ENCODE measurements around the gene ALKBH2.

The ALKBH2 gene

DNA sequence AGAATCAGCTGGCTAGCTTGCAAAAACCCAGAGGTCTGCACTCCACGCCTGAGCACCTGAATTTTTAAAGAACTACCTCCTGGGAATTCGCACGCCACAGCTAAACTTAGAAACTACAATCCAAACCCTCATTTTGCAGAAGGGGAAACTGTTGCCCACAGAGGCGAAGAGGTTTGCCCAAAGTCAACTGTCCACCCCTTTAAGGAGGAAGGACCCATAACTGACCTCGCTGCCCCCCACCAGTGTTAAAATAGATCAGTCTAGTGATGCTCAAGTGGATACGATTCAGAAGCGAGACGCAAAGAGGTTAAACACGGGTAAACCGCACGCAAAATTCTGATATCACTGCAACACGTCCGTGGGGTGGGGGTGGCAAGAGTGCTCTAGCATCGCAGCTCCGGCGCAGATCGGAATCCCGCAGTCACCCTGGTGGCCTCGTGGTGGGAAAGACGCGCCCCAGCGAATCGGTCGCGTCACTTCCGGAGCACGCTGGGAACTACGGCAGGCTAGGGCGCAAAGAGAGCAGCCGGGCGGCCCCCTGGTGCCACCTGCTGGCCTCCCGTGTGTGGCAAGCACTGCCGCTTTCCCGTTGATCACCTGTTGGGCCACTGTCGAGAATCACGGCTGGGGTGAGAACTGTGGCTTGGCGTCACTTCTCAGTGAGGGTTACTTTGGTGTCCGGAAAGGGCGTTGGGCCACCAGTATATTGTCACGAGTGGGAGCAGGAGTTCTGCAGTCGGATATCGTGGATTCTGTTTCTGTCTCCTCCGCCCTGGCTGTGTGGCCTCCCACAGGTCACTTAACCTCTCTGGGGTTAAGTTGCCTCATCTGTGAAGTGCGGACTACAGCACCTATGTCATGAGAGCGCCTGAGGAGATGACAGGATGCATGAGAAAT, at the start of gene ALKBH2:
Gene ALKBH2, minus strand, starts transcription at position 451 of the 897 bp plus-strand sequence. CDS start 686 bp downstream, outside the sequence.
- peak; percentile 95 for DNase-seq

GRCh38 chr12:109140560-109140959, 47.3 kb upstream of the ALKBH2 start:
- DNase-seq: no peak

DNA sequence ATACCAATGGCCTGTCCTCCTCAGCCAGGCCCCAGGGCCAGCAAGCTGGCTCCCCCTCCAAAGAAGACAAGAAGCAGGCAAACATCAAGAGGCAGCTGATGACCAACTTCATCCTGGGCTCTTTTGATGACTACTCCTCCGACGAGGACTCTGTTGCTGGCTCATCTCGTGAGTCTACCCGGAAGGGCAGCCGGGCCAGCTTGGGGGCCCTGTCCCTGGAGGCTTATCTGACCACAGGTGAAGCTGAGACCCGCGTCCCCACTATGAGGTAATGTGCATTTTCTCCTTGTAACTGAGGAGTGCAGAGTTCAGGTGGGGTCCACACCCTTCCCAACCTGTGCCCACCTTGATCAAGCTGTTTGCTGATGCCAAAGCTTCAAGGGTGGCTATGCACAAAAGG, 46.5 kb upstream of the ALKBH2 start:
- DNase-seq: no peak

DNA sequence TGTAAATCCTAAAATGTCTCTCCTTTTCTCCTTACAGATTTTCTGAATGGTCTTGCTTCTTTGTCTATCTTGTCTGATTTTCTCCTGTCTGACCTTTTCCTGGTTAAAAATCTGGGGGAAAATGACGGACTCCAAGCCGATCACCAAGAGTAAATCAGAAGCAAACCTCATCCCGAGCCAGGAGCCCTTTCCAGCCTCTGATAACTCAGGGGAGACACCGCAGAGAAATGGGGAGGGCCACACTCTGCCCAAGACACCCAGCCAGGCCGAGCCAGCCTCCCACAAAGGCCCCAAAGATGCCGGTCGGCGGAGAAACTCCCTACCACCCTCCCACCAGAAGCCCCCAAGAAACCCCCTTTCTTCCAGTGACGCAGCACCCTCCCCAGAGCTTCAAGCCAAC, 46.1 kb upstream of the ALKBH2 start:
- no peak for DNase-seq

DNA sequence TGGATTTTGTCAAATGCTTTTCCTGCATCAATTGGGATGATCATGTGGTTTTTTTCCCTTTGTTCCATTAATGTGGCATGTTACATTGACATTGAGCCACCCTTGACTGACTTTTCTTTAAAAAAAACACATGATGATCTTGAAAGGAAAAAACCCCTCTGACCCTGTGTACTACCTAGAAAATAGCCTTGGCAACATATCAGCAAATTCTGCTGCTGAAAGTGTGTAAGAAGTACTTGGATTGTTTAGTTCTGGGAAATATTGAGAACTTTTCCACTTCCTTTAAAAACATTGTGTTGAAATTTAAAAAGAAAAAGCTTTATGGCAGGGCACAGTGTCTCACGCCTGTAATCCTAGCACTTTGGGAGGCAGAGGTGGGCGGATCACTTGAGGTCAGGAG, 43.8 kb upstream of the ALKBH2 start:
- DNase-seq: no peak

DNA sequence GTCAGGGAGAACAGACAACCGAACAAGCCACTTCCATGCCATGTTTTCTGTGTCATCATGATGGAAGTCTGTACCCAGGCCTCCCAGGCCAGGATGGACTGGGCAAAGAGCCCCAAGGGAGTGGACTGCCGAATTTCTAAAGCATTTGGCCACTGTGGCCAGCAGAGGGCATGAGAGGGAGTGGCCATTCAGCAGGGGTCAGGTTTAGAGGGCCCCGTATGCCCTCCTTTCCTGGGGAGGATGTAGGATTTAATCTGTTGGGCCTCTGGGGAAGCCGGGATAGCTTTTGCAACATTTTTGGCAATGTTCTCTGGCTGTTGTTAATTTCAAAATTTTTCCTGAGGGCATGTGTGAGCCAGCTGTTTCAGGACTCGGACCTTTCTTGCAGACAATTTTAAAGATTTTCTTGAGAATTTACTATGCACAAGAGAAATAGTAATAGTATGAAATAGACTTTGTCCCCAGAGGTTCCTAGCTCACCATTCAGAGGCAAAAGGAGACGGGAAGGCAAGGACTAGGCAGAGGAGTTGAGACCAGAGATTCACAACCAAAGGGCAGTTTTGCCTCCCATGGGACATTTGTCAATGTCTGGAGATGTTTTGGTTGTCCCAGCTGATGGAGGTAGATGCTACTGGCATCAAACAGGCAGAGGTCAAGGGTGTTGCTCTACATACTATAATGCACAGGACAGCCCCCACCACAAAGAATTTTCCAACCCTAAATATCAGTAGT, 41.1 kb upstream of the ALKBH2 start:
- no peak for DNase-seq

DNA sequence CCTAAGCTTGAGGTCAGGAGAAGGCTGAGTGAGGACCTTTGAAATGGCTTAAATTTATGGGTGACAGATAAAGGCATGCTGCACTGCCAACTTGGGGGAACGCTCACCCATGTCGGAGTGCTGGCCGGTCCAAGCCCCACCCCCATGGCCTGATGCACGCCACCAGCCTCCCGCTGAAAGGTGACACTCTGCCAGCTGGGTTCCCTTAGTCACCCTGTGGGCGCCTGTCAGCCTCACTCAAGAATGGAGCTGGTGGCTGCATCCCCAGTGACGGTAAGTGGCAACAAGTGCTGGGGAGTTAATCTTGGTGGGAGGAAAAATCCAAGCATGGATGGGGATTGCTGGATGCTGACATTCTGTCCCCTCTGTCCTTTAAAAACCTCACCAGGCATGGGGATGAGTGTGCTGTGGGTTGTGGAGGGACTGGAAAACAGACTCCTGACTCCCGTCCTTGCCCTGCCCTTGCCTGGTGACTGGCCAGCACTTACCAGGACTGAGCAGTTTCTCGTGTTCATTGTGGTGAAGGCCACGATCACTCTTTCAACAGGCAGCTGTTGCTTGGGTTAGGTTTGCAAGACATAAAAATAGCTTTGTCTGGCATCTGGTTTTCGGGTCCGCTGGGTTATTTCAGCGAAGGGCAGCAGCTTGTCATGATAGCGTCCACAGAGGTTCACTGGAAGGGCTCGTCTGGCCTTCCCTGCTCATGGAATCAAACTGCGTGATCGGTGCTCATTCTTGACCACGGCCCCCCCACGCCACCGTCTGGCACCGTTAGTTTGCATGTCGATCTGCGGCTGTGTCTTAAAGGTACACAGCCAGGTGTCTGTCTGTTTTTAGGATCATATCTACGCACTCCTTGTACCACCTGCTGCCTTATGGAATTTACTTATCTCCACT, 38.1 kb upstream of the ALKBH2 start:
- DNase-seq: peak; percentile 18

DNA sequence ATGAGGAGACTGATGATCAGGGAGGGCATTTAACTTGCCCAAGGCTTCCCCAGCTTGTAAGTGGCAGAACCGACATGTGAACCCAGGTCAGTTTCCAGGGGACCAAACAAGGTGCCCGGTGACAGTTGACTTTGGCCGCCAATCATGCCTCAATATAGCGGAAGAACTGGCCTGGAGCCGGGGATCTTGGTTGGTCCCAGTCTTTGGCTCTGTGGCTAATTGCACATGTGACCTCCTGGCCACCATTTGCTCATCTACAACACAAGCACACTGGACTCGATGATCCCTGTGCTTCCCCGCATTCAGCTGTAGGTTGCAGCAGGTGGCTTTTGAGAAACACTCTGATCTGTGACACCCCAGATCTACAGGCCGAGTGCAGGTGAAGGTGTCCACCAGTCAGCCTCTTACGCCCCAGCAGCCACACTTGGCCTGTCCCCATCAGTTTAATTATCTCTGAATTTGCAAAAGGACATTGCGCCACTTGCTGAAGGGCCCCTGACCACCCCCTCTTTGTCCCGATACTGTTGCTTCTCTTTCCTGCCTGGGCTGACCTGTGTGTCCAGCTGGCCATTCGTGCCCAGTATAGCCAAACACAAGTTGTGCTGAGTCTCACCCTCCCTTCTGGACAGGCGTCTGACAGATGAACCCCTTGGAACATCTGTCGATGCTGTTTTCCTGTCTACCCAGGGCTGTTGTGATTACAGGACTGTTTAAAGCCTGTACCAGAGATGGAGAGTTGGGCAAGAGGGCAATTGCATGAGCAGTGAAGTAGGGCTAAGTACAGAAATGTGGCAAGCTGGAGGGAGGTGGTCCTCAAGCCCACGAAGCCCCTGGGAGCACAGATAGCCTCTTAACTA, 37.3 kb upstream of the ALKBH2 start:
- no peak for DNase-seq

DNA sequence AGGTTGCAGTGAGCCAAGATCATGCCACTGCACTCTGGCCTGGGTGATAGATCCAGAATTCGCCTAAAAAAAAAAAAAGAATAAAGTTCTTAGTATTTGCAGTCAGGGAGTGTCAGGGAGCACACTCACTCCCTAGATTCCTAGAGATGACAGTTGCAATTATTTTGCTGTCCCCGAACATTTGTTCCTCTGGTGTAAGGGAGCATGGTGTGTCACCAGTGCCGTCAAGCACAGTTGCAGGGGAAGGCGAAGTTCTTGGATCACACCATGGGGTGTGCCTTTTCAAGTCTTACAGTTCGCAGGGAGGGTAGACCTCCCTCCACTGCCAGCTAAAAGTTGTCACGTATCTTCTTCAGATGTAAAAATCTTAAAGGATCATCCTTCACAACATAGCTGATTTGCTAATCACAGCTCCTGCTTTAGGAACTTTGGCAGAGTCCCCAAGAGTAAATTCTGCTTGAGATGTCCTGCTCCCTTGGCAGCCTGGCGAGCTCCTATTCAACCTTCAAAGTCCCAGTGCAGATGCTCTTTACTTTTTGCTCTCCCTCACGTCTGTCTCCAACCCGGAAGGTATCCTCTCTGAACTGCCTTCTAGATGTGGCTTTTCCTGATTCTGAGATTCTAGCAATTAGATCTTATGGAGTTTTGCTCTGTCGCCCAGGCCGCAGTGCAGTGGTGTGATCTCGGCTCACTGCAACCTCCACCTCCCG, 34.4 kb upstream of the ALKBH2 start:
- DNase-seq: no peak

DNA sequence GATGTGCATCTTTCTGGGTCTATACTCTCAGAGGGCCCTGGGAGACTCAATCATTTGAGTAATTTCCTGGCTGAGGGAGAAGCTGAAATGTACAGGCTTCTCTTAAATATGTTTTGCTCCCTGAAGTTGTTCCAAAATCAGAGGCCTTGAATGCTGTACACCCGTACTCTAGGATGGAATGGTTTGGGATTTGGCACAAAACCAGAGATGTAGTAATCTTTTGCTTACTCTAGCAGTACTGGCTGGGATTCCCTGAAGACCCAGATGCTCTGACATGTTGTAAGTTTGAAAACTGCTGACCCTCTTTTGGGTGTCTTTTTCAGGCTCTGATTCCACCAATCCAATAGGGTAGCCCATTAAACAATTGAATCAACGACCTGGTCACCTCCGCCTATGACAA, 33.5 kb upstream of the ALKBH2 start:
- no peak for DNase-seq

- DNase-seq: no peak
These were observed 32.5 kb upstream of the ALKBH2 start for GRCh38 chr12:109125791-109126190.

DNA sequence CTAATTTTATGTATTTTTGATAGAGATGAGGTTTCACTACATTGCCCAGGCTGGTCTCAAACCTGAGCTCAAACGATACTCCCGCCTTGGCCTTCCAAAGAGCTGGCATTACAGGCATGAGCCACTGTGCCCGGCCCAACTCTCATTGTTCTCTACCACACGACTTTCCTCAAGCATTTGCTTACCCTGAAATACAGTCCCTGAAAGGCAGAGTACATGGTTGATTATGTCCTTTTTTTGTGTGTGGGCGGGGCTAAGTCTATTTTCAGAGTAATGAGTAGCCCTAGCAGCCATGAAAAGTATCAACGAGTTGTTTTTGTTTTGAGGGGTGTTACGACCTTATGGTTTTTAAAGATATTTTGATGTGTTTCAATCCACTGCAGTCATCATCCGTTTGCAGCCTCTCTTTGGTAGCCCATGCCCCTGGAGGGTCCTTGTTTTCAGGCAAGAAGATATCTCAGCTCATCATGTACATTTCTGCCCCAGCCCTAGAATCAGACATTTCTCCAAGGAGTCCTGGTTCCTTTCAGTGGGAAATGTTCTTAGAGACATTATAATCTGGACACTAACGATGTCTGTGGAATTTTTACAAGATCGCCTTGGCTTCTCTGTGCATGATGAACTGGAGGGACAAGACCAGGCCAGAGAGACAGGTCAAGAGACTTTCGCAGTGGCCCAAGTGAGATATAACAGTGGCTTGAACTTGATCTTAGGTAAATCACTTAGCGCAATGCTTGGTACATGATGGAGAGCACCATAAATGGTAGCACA, 31.8 kb upstream of the ALKBH2 start:
- no peak for DNase-seq

DNA sequence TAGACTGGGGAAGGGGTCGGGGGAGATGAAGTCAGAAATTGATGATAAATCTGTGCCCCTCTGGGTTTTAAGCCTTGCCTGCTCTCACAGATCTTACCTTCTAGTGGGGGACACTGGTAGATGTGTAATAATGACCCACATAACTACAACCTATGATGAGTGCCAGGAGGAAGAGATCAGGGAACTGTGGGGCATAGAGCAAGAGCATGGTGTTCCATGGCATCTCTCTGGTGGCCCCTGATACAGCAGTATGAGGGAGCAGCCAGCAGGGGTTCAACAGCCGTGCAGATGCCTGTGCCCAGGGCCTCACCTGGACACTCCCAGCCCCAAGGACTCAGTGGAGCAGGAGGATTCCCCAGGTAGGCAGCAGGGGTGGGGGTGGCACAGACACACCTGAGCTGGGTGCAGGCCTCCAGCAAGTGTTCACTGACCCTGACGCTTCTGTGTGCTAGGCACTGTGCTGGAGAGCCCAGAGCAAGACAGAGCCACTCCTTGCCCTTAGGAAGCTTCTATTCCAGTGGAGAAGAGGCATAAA, 28.1 kb upstream of the ALKBH2 start:
- DNase-seq: no peak

DNA sequence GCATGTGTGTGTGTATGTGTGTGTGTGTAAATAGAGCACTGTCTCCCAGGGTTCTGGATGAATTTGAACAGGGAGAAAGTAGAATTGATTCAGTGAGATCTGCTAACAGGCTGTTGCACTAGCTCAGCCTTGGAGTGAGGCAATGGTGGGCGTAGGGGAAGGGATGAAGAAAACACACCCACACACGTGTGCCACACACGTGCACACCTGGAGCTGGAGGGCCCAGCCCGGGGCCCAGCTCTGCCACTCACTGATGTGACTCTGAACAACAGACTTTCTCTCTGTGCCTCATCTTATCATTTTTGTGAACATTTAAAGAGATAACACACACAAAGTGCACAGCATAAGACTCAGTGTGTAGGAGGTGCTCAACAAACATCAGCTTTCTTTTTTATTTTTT, 27.3 kb upstream of the ALKBH2 start:
- no peak for DNase-seq

- no peak for DNase-seq
These were observed 26.8 kb upstream of the ALKBH2 start for GRCh38 chr12:109120095-109120494.

- DNase-seq: no peak
These were observed 23.3 kb upstream of the ALKBH2 start for GRCh38 chr12:109116611-109116949.

GRCh38 chr12:109115758-109116610, 22.7 kb upstream of the ALKBH2 start, which contains the start of gene ACACB:
Gene ACACB (plus strand): TSS chr12:109116587. CDS start chr12:109139406, 22,819 bp downstream.
- peak; percentile 85 for DNase-seq

DNA sequence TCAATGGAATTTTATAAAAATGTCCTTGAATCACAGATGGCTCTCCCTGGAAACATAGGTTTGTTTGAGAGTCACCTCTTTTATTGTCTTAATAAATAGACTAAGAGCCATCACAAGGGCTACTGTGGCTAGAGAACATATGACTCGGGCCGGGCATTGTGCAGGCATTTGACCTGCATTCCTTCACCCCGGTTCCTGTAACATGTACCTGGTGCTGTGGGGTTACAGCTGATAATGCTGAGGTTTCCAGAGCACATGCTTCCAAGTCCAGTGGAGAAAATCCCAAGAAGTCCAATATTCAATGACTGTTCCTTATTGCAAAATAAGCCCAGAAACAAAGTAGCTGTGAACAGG, 22.1 kb upstream of the ALKBH2 start:
- DNase-seq: no peak

- DNase-seq: no peak
These were observed 21.4 kb upstream of the ALKBH2 start for GRCh38 chr12:109114644-109115043.
